ENCODE data around the gene LPIN1. TPM values are rescaled to one million over a fixed set of nuclear protein-coding genes. Genes with fewer than 3 reads are reported as not detected.

Gene LPIN1
- total and polyA plus RNA-seq, 4 donors: 10.1 to 27.4 (median 13.4) TPM

GRCh38 chr2:11798701-11799435 is 52.4 kb downstream of the LPIN1 start:
- Histone ChIP-seq H3K9ac (ENCODE audit: low read depth in 1 of 2, low read length in 2 of 2) (no peak overlapping the region), H3K4me3 (ENCODE audit: low read depth in 1 of 3, low read length in 3 of 3) (no peak overlapping the region), H3K36me3 (ENCODE audit: control insufficient read depth in 4 of 4, insufficient read depth in 3 of 4, low read depth in 1 of 4, low read length in 3 of 4) (peaks cover 15 to 88% (median 54%) of the 10 kb centered on the region in 4 donors), H3K27ac (ENCODE audit: low read depth in 1 of 2, low read length in 2 of 2) (no peak overlapping the region), H3K27me3 (ENCODE audit: control insufficient read depth in 4 of 4, insufficient read depth in 4 of 4, low read length in 3 of 4) (no peaks in the 10 kb centered on the region), H3K9me3 (ENCODE audit: control insufficient read depth in 4 of 4, low read length in 3 of 4) (no peaks in the 10 kb centered on the region), H3K4me1 (ENCODE audit: control insufficient read depth in 4 of 4, insufficient read depth in 4 of 4, low read length in 3 of 4) (no peaks in the 10 kb centered on the region)
- WGBS: 97% methylated on average over 15 of the region's 15 CpGs
- DNase-seq (ENCODE audit: low spot score): no peak
- TF ChIP-seq EGR1 (IDR thresholded peaks at IDR 0.05; ENCODE audit: low read depth in 2 of 2): no peak
- TF ChIP-seq JUND (IDR thresholded peaks at IDR 0.05): no peak
- no peak for TF ChIP-seq MAX (IDR thresholded peaks at IDR 0.05)
- no peak for TF ChIP-seq GABPA (IDR thresholded peaks at IDR 0.05 in 1 of 2, conservative IDR thresholded peaks at IDR 0.05 in 1 of 2)
- TF ChIP-seq HNF4A (conservative IDR thresholded peaks at IDR 0.05): no peak
- TF ChIP-seq FOXA2 (IDR thresholded peaks at IDR 0.05): no peak
- no peak for TF ChIP-seq RAD21 (IDR thresholded peaks at IDR 0.05)
- TF ChIP-seq HNF4G (IDR thresholded peaks at IDR 0.05): no peak
- TF ChIP-seq NR2F2 (IDR thresholded peaks at IDR 0.05): no peak
- no peak for TF ChIP-seq REST (IDR thresholded peaks at IDR 0.05)
- TF ChIP-seq YY1 (IDR thresholded peaks at IDR 0.05): no peak
- TF ChIP-seq TAF1 (conservative IDR thresholded peaks at IDR 0.05): no peak
- TF ChIP-seq ATF3 (IDR thresholded peaks at IDR 0.05): no peak

GRCh38 chr2:11799826-11800225 is 53.4 kb downstream of the LPIN1 start:
- Histone ChIP-seq H3K27me3 (ENCODE audit: control insufficient read depth in 4 of 4, insufficient read depth in 4 of 4, low read length in 3 of 4) (no peaks in the 10 kb centered on the region), H3K27ac (ENCODE audit: low read depth in 1 of 2, low read length in 2 of 2) (no peak overlapping the region), H3K9me3 (ENCODE audit: control insufficient read depth in 4 of 4, low read length in 3 of 4) (no peaks in the 10 kb centered on the region), H3K36me3 (ENCODE audit: control insufficient read depth in 4 of 4, insufficient read depth in 3 of 4, low read depth in 1 of 4, low read length in 3 of 4) (peaks cover 19 to 89% (median 57%) of the 10 kb centered on the region in 4 donors), H3K9ac (ENCODE audit: low read depth in 1 of 2, low read length in 2 of 2) (no peak overlapping the region), H3K4me1 (ENCODE audit: control insufficient read depth in 4 of 4, insufficient read depth in 4 of 4, low read length in 3 of 4) (no peaks in the 10 kb centered on the region), H3K4me3 (ENCODE audit: low read depth in 1 of 3, low read length in 3 of 3) (no peak overlapping the region)
- 96% methylated on average over 8 of the region's 8 CpGs for WGBS
- TF ChIP-seq TAF1 (conservative IDR thresholded peaks at IDR 0.05): no peak
- TF ChIP-seq RAD21 (IDR thresholded peaks at IDR 0.05): no peak
- no peak for TF ChIP-seq JUND (IDR thresholded peaks at IDR 0.05)
- no peak for TF ChIP-seq SP1 (IDR thresholded peaks at IDR 0.05)
- TF ChIP-seq REST (IDR thresholded peaks at IDR 0.05): no peak
- TF ChIP-seq NR2F2 (IDR thresholded peaks at IDR 0.05): no peak
- TF ChIP-seq HNF4A (conservative IDR thresholded peaks at IDR 0.05): no peak
- TF ChIP-seq GABPA (IDR thresholded peaks at IDR 0.05 in 1 of 2, conservative IDR thresholded peaks at IDR 0.05 in 1 of 2): no peak
- no peak for TF ChIP-seq FOXA1 (IDR thresholded peaks at IDR 0.05)
- no peak for TF ChIP-seq ATF3 (IDR thresholded peaks at IDR 0.05)
- TF ChIP-seq ZBTB33 (IDR thresholded peaks at IDR 0.05): no peak
- no peak for TF ChIP-seq YY1 (IDR thresholded peaks at IDR 0.05)
- no peak for TF ChIP-seq EGR1 (IDR thresholded peaks at IDR 0.05; ENCODE audit: low read depth in 2 of 2)
- TF ChIP-seq HNF4G (IDR thresholded peaks at IDR 0.05): no peak
- TF ChIP-seq CTCF (IDR thresholded peaks at IDR 0.05; ENCODE audit: low read depth, low read length, missing input control): no peak
- no peak for TF ChIP-seq MAX (IDR thresholded peaks at IDR 0.05)
- no peak for TF ChIP-seq RXRA (IDR thresholded peaks at IDR 0.05)
- DNase-seq (ENCODE audit: low spot score): no peak

Data from liver (tissue), 9 donors.